Measurements from ENCODE around the gene NEK2. TPM values are rescaled to one million over a fixed set of nuclear protein-coding genes. Genes with fewer than 3 reads are reported as not detected.

The NEK2 gene
- total RNA-seq, 1 experiment from 2014 or later: 47.5 TPM

- intact Hi-C loops (cut with micrococcal nuclease): no loop called here
- H3K9me3 ChIP-seq (ENCODE audit: low read length): no peaks in the 10 kb centered on the region
- H3K79me2 ChIP-seq (ENCODE audit: low read length): no peaks in the 10 kb centered on the region
- no peak for DNase-seq
- no TSS peak for BruUV-seq (replicated peaks)
- ChIA-PET POLR2A (ENCODE audit: unreplicated experiment) (interaction anchor here (0.7 kb wide), 1 partner anchor 20 kb away, joined by 4 read pairs; no protein-coding TSS in a partner anchor), CTCF (no interaction called here)
- ATAC-seq: no peak
- H3K9ac ChIP-seq (ENCODE audit: low read length): no peak overlapping the region
- H3K27me3 ChIP-seq (ENCODE audit: low read length): no peaks in the 10 kb centered on the region
- no peak for TF ChIP-seq EZH2 (IDR thresholded peaks at IDR 0.05; ENCODE audit: low read length, unreplicated experiment)
- no peaks in the 10 kb centered on the region for H3F3A ChIP-seq (ENCODE audit: low read length, unreplicated experiment)
- H3K9me2 ChIP-seq (replicated peaks; ENCODE audit: low read length): no peaks in the 10 kb centered on the region
- no peak overlapping the region for H3K4me2 ChIP-seq (ENCODE audit: low read length)
- H3K36me3 ChIP-seq (ENCODE audit: low read depth, low read length): no peaks in the 10 kb centered on the region
- no peaks in the 10 kb centered on the region for H4K20me1 ChIP-seq (ENCODE audit: low read length)
- H3K4me1 ChIP-seq (ENCODE audit: insufficient read depth, low read length): peaks cover 18% of the 10 kb centered on the region
- peak overlapping the region; percentile 31; the same call in 1 of the 2 replicates for H3K27ac ChIP-seq (ENCODE audit: low read length)
- no peak overlapping the region for H3K4me3 ChIP-seq (ENCODE audit: low read length)
- no peak overlapping the region for H2AFZ ChIP-seq (ENCODE audit: low read length)
These were observed 41.9 kb downstream of the NEK2 start for GRCh38 chr1:211633524-211633846.

- intact Hi-C loops (cut with micrococcal nuclease): no loop called here
- Histone ChIP-seq H3K4me2 (ENCODE audit: low read length) (no peak overlapping the region), H3K4me1 (ENCODE audit: insufficient read depth, low read length) (peaks cover 18% of the 10 kb centered on the region), H3F3A (ENCODE audit: low read length, unreplicated experiment) (no peaks in the 10 kb centered on the region), H3K9me2 (replicated peaks; ENCODE audit: low read length) (no peaks in the 10 kb centered on the region), H3K4me3 (ENCODE audit: low read length) (no peak overlapping the region), H3K9ac (ENCODE audit: low read length) (no peak overlapping the region), H2AFZ (ENCODE audit: low read length) (0 out of 2 replicates have a peak overlapping the region, but pooled peaks have one; percentile 11), H4K20me1 (ENCODE audit: low read length) (no peaks in the 10 kb centered on the region), H3K79me2 (ENCODE audit: low read length) (no peaks in the 10 kb centered on the region), H3K36me3 (ENCODE audit: low read depth, low read length) (no peaks in the 10 kb centered on the region), H3K27ac (ENCODE audit: low read length) (peak overlapping the region; percentile 31; the same call in 1 of the 2 replicates), H3K9me3 (ENCODE audit: low read length) (no peaks in the 10 kb centered on the region), H3K27me3 (ENCODE audit: low read length) (no peaks in the 10 kb centered on the region)
- POLR2A ChIA-PET (ENCODE audit: unreplicated experiment): interaction anchor here (0.7 kb wide), 1 partner anchor 21 kb away, joined by 4 read pairs; no protein-coding TSS in a partner anchor
- CTCF ChIA-PET: interaction anchor here (0.5 kb wide), 1 partner anchor 54 kb away, joined by 3 read pairs; the partner anchor contains the start of gene SLC30A1
- ATAC-seq (peak; percentile 18), DNase-seq (peak; percentile 35)
- no peak for TF ChIP-seq EZH2phosphoT487 (IDR thresholded peaks at IDR 0.05; ENCODE audit: borderline replicate concordance, low read length)
- TF ChIP-seq EZH2 (IDR thresholded peaks at IDR 0.05; ENCODE audit: low read length, unreplicated experiment): no peak
- no peak for TF ChIP-seq CTCF (conservative IDR thresholded peaks at IDR 0.05; ENCODE audit: low read depth, low read length)
- no TSS peak for BruUV-seq (replicated peaks)
These were observed 42.5 kb downstream of the NEK2 start for GRCh38 chr1:211632808-211633523.

- Histone ChIP-seq H3F3A (ENCODE audit: low read length, unreplicated experiment) (no peaks in the 10 kb centered on the region), H3K27ac (ENCODE audit: low read length) (no peak overlapping the region), H3K4me1 (ENCODE audit: insufficient read depth, low read length) (peaks cover 18% of the 10 kb centered on the region), H3K9ac (ENCODE audit: low read length) (no peak overlapping the region), H2AFZ (ENCODE audit: low read length) (no peak overlapping the region), H3K9me2 (replicated peaks; ENCODE audit: low read length) (no peaks in the 10 kb centered on the region), H4K20me1 (ENCODE audit: low read length) (no peaks in the 10 kb centered on the region), H3K4me3 (ENCODE audit: low read length) (no peak overlapping the region), H3K4me2 (ENCODE audit: low read length) (no peak overlapping the region), H3K79me2 (ENCODE audit: low read length) (no peaks in the 10 kb centered on the region), H3K9me3 (ENCODE audit: low read length) (no peaks in the 10 kb centered on the region), H3K27me3 (ENCODE audit: low read length) (no peaks in the 10 kb centered on the region), H3K36me3 (ENCODE audit: low read depth, low read length) (no peaks in the 10 kb centered on the region)
- BruUV-seq (replicated peaks): no TSS peak
- CTCF ChIA-PET: no interaction called here
- POLR2A ChIA-PET (ENCODE audit: unreplicated experiment): interaction anchor here (0.5 kb wide), 1 partner anchor 10 kb away, joined by 18 read pairs; no protein-coding TSS in a partner anchor
- DNase-seq (no peak), ATAC-seq (peak; percentile 35)
- intact Hi-C loops (cut with micrococcal nuclease): no loop called here
- TF ChIP-seq EZH2phosphoT487 (IDR thresholded peaks at IDR 0.05; ENCODE audit: borderline replicate concordance, low read length): no peak
- TF ChIP-seq EZH2 (IDR thresholded peaks at IDR 0.05; ENCODE audit: low read length, unreplicated experiment): no peak
- TF ChIP-seq CTCF (conservative IDR thresholded peaks at IDR 0.05; ENCODE audit: low read depth, low read length): no peak
These were observed 43.2 kb downstream of the NEK2 start for GRCh38 chr1:211632117-211632807.

Measured in PC-3 (cell line).